NCI-H82 treated with DMSO at 0.1 percent for 48 hours (cell line): ENCODE data around the gene OR11L1.

Source experiments
- DNase-seq: peaks from one replicate; lab custom pipeline; 2025; ENCODE audit not compliant: unreplicated experiment; lab: John Stamatoyannopoulos, UW

Gene OR11L1, protein sequence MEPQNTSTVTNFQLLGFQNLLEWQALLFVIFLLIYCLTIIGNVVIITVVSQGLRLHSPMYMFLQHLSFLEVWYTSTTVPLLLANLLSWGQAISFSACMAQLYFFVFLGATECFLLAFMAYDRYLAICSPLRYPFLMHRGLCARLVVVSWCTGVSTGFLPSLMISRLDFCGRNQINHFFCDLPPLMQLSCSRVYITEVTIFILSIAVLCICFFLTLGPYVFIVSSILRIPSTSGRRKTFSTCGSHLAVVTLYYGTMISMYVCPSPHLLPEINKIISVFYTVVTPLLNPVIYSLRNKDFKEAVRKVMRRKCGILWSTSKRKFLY

DNA sequence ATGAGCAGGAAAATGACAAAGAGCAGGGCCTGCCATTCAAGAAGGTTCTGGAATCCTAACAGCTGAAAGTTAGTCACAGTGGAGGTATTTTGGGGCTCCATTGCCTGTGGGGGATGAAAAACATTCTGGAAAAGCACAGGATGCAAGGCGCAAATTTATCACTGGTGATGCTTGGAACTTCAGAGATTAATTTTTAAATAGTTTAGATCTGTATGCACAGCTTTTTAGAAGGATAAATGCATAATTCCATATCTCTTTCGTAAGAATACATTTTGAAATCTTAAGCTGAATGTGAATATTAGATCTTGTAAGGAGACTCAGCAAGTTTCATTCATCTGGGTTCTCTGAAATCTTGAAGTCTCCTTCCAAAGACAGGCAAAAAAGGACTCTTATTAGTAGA is at the start of gene OR11L1:
Gene OR11L1 (minus strand): TSS at position 101 of the 400 bp plus-strand sequence. CDS start 0 bp downstream, at position 101.
- DNase-seq: no peak

DNA sequence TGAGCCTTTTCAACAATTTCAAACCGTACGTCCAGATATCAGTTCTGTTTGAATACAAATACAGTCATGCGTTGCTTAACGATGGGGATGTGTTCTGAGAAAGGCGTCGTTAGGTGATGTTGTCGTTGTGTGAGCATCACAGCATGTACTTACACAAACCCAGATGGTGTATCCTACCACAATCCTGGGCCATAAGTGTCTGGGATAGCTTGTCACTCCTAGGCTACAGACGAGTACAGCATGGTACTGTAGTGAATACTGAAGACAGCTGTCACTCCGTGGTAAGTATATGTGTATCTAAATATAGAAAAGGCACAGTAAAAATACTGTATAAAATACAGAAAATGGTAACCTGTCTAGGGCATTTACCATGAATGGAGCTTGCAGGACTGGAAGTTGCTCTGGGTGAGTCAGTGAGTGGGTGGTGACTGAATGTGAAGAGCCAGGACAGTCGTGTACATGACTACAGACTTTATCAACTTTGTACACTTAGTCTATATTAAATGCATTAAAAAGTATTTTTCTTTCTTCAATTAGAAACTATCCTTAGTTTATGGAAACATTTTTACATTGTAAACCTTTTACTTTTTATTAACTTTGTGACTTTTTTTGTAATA is 43.2 kb upstream of the OR11L1 start:
- DNase-seq: no peak

DNA sequence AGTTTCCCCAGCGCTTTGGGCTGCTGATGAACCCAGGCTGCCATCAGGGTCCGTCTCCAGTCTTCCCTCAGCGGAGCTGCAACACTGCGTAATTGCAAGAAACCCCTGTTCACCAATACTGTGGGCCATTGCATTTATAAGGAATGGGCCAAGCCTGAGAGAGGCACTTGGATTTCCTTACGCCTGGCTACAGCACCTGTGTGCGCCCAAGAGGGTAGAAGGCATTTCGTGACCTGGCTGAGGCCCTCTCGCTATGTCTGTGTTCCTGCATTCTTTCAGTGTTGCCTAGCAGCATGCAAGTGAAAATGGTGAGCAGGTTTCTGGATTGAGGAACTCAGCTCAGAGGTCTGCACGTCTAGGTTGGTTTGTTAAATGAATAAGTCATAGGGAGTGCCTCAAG is 41.6 kb upstream of the OR11L1 start:
- DNase-seq: no peak

DNA sequence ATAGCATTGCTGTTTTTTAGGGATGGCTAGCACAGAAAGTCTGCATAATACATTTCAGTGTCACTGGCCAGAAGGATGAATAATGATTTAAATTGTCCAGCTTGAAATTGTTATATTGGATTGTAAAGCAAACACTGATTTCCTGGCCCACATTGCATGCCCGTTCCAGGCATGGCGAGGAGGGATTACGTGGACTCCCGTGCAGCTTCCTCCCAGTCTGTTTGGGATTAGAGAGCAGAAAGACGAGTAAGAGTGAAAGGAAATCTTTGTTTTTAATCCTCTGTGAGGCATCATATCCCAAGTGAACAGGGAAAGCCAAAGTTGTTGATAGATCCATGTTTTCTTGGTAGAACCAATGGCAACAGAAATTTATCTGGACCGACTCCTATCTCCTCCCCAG is 23.7 kb upstream of the OR11L1 start:
- DNase-seq: no peak

DNA sequence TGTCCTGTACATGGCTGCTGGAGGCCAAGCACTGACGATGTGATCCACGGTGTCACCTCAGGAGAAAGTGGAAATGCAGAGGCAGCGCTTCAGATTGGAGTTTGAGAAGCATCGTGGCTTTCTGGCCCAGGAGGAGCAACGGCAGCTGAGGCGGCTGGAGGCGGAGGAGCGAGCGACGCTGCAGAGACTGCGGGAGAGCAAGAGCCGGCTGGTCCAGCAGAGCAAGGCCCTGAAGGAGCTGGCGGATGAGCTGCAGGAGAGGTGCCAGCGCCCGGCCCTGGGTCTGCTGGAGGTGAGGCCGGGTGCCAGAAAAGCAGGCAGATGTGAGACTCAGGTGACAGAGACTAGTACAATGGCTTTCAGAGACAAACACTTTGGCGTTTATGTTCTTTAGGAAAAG is 22.9 kb upstream of the OR11L1 start:
- DNase-seq: no peak

DNA sequence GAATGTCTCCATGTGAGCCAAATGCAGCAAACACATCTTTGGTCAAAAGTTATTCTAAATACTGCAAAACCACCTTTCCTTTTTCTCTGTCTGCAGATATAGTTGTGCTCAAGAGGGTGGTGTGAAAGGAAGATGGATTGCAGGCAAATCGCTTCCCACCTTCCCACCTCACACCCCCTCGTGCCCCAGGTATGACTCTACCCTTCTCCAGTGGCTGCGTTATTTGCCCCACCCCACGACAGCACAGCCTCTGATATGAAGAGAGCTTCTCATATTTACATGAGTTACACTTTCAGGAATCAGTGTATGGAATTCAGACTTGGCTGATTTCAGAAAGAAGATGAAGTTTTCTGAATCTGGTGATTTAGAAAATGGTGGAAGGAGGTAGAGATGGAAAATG is 21.1 kb upstream of the OR11L1 start:
- no peak for DNase-seq

DNA sequence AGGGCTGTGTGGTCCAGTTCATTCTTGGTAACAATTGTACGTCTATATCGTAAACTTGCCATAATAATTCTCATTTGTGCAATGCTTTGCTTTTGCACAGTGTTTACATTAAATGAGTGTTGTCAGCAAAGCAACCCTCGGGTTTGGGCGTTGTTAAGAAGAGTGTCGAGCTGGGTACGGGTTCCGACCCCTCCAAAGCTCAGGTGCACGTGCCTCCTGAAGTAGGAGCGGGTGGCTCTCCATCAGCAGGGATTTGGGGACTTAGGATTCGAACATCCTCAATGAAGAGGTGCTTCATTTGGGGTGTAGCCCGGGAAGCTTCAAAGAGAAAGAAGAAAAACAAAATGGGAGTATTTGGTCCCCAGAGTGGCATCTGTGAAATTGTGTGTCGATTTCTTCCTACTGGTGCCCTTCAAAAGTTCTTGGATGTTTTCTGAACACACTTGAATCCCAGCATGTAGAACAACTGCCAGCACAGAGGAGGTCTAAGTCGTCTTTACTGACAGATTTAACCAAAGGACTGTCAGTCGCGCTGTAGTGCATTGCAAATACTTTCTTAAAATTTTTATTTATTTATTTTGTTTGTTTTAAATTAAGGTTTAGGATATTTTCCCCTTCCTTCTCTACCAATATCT is 16.4 kb upstream of the OR11L1 start:
- no peak for DNase-seq

DNA sequence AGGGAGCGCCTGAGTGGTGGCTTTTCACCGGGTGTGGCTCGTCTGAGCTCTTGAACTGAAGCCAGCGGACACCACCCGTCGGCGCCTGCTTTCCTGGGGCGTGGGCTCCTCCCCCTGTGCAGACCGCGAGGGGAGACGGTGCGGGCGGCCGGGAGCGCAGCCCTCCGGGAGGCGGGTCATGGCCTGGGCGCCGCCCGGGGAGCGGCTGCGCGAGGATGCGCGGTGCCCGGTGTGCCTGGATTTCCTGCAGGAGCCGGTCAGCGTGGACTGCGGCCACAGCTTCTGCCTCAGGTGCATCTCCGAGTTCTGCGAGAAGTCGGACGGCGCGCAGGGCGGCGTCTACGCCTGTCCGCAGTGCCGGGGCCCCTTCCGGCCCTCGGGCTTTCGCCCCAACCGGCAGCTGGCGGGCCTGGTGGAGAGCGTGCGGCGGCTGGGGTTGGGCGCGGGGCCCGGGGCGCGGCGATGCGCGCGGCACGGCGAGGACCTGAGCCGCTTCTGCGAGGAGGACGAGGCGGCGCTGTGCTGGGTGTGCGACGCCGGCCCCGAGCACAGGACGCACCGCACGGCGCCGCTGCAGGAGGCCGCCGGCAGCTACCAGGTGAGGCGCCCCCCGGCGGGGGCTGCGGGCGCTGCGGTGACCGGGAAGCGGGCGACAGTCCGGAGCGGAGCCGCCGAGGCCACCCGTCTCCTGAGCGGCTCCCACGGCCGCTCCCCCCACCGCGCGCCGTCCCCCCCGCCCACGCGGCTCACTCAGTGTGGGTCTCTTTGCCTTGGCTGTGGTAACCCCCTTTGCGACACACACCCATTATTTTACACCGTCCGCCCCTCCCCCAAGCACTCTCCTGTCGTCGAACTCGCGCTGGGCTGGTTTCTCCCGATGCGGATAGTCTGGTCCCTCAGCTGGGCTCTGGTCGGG is 15.6 kb upstream of the OR11L1 start, which contains the start of gene TRIM58:
Gene TRIM58 (plus strand): TSS at position 119 of the 916 bp plus-strand sequence. CDS start 60 bp downstream, at position 179.
- DNase-seq: no peak

DNA sequence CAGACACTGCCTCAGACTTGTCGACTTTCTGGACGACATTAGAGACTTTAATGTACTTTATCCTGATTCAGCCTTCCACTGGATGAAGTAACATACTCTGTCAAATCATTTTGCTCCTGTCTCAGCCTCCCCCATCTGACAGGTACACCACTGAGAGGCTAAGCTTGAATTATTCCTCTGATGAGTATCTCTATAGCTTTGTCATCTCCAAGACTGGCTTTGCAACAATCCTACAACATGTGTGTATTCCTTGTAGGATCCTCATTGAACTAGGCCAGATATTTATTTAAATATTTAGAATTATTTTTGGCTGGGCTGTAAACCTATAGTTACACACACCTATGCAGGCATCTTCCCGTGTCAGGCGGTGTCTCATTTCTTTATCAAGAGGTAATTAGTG is 14.2 kb upstream of the OR11L1 start:
- no peak for DNase-seq

DNA sequence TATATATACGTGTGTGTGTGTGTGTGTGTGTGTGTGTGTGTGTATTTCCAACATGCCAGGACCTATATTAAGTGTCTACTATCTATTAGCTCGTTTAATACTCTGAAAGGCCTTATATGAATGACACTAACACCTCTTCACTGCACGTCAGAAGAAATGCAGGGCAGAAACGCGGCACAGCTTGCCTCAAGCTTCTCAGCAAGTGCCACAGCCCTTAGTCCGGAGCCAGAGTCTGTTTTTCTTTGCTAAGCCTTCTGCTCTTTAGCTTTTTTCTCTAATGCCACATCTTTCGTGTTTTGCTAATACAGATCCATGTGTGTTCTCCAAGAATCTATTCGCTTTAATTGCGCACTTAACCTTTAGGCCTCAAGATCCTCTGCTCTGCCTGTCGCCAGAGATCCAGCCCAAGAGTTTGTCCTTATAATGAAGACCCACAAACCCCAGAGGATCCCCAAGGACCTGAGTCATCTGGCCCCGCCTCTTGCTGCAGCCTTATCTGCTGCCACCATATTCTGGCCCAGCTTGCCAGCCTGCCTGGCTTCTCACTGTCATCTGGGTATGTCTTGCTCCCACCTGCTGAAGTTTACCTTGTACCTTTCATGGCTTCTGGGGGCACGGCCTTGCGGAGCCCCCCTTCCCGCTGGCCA is 13.3 kb upstream of the OR11L1 start:
- DNase-seq: no peak

DNA sequence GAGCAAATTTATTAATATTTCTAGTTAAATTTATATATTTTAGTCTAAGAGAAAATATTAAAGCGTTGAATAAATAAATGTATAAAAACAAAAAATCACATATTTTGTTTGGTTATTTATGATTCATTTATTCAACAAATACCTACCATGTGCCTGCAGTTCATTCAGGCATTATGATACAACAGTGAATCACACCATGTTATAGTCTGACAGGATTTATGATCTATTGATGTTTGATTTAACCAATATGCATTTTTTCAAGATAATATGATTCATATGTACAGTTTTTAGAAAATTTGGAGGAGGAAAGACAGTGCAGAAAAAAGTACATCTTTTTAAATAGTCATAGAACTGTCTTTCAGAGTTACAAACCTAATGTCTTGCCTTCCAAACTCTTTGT is 7.9 kb upstream of the OR11L1 start:
- DNase-seq: no peak

DNA sequence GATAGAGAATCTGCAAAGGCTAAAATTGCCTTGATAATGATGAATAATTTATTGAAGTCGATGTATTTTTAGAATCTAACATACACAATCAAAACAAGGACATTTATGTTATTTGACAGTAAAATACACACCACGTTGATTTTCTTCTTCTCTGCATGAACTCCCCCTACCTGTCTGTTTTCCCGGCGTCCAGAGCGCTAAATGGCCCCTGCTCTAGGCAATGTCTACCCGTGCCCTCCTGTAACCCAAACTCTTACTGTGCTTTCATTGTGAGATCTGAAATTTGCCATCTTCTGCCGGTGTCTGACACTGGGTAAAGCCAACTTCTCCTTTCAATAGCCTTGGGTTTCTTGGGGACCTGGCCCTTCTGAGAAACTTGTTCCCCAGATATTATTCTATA is 6.7 kb upstream of the OR11L1 start:
- no peak for DNase-seq

DNA sequence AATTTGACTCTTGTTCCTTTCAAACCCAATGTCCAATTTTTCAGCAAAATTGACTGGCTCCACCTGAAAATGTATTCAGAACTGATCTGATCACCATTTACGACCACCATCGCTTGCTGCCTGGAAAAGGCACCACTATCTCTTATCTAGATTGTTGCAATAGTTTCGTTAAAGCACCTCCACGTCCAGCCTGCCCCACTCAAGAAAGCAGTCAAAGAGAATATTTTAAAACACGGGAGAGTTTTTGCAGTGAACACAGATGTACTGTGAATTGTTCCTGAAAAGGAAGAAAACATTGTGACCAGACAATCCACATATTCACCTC is 4.0 kb upstream of the OR11L1 start:
- no peak for DNase-seq

DNA sequence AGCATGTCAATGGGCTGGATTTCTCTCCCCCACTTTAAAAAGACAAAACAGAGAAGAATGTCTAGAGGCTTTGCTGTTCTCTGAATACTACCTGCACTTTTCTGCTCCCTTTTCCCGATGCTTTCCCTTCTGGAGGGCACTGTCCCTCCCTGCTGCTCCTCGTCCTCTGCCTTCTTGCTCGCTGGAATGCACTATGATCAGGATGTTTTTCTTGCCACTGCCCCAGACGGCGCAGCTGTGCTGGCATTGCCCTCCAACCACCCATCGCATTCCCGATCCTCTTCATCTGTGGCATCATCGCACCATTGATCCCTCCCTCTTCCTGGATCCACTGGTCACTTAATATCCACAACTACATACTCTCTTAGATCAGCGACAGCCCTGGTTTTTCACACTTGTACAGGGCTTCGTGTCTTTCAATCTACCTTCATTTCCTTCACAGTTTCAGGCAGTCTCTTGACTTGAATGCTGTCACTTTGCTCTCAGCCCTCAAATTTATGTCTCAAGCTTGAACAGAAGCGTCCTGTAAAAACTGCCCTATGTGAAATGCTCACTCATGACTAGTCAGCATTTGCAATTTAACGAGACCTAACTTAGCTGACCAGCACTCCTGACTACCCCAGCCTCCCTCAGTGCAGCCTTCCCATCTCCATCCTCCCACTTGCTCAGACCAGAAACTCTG is 3.5 kb upstream of the OR11L1 start:
- DNase-seq: no peak

DNA sequence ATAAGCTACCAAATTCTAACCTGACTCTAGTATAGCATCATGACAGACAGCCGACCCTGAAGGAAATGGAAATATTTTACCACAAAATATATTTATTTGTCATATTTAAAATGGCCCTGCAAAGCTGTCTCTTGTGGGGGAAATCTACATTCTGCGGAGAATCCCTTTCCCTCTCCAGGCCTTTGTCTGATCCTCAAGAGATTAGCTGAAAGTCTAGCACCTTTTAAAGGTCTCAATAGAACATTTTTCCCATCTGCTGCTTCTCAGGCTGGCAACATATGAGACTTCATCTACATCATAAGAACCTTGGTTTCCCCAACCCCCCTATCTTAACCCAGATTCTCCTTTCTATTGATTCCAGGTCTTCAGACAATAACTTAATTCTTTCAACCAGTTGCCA is 1.7 kb upstream of the OR11L1 start:
- no peak for DNase-seq

DNA sequence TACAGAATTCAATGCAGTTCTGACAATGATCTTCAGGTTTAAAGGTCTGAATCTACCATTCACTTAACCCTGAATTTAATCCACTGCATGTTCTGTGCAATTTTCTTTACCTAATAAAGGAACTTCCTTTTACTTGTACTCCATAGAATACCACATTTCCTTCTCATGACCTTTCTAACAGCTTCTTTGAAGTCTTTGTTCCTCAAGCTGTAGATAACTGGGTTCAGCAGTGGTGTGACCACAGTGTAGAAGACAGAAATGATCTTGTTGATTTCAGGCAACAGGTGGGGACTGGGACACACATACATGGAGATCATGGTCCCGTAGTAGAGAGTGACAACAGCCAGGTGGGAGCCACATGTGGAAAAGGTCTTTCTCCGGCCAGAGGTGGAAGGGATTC is 878 bp downstream of the OR11L1 start:
- DNase-seq: no peak

DNA sequence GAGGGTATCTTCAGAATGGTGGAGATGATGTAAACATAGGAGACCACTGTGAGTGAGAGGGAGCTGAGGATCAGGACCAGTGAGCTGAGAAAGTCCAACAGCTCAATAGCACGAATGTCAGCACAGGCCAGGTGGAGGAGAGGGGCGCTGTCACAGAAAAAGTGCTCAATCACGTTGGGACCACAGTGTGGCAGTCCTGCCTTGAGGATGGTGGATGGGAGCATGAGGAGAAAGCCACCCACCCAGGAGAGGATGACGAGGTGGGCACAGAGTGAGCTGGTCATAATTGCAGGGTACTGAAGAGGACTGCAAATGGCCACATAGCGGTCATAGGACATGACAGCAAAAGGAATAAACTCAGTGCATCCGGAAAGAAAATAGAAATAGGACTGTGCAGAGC is 8.1 kb downstream of the OR11L1 start:
- no peak for DNase-seq

DNA sequence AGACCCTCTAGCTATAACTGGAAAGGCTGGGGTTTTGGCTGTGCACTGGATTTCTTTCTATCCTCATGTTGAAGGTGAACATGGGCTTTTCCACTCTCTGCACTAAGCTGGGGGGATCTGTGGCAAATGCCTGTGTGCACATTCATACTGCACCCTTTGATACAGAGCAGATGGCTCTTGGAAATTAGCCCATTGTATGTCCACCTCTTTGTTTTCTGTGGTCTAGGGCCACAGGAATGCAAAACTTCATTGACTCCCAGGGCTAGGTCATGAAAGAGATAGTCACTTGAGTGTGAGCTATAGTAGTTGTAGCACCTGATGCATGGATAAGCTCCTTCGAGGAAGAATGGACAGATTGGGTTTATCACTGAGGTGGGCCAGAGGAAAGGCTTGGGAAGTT is 12.0 kb downstream of the OR11L1 start:
- DNase-seq: no peak

DNA sequence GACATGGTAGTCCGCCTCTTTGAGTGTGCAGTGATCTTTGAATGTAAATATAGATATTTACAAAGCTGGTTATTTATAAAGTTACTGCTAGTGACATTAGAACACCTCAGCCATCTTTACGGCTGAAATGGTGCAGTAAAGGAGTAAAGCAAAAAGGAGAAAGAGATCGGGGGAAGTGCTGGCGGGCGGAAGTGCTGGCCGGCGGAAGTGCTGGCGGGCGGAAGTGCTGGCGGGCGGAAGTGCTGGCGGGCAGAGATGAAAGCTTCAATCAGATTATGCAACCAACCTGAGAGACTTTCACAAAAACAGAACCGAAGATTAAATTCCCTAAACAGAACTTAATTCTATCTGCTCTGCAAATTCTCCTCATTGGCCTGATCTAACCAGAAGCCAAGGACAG is 16.3 kb downstream of the OR11L1 start:
- DNase-seq: no peak

DNA sequence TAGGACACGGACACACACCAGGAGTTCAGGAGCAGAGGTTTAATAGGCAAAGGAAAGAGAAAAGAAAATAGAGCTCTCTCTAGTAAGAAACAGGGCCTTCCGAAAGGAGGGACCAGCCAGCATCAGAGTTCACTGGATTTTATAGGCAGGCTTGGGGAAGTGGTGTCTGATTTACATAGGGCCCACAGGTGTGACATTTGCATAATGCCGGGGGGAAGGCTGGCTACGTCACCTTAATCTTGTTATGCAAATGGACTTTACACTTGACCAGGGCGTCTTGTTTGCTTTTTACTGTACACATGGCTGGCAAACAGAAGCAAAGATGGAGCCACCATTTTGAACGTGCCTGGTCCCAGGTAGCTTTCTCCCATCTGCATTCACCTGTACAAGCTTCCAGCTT is 17.7 kb downstream of the OR11L1 start, which contains the start of gene OR14A16:
Gene OR14A16 (minus strand): TSS at position 97 of the 400 bp plus-strand sequence. CDS start 8,390 bp downstream, outside the sequence.
- DNase-seq: no peak
